ENCODE data around the gene ARID2.

The ARID2 gene

GRCh38 chr12:45701296-45701695 lies 28.2 kb upstream of the ARID2 start:
- H3K4me1 ChIP-seq (ENCODE audit: control insufficient read depth, insufficient read depth, low read length), result no peaks in the 10 kb centered on the region
- H3K9ac ChIP-seq (ENCODE audit: low read depth, low read length), result no peak overlapping the region
- no peak overlapping the region for H3K27ac ChIP-seq (ENCODE audit: low read depth, low read length)
- peaks cover 4% of the 10 kb centered on the region; the same call in 1 of the 2 replicates for H3K9me3 ChIP-seq (ENCODE audit: control insufficient read depth, insufficient read depth, low read length)
- H3K27me3 ChIP-seq (ENCODE audit: control insufficient read depth, insufficient read depth, low read length), result no peaks in the 10 kb centered on the region
- H3K4me3 ChIP-seq (ENCODE audit: low read depth, low read length), result no peak overlapping the region
- no peaks in the 10 kb centered on the region for H3K36me3 ChIP-seq (ENCODE audit: control insufficient read depth, insufficient read depth, low read length)

- Histone ChIP-seq H3K4me3 (ENCODE audit: low read depth, low read length) (no peak overlapping the region), H3K4me1 (ENCODE audit: control insufficient read depth, insufficient read depth, low read length) (peaks cover 5% of the 10 kb centered on the region), H3K27me3 (ENCODE audit: control insufficient read depth, insufficient read depth, low read length) (no peaks in the 10 kb centered on the region), H3K36me3 (ENCODE audit: control insufficient read depth, insufficient read depth, low read length) (no peaks in the 10 kb centered on the region), H3K9me3 (ENCODE audit: control insufficient read depth, insufficient read depth, low read length) (no peaks in the 10 kb centered on the region), H3K27ac (ENCODE audit: low read depth, low read length) (no peak overlapping the region), H3K9ac (ENCODE audit: low read depth, low read length) (no peak overlapping the region)
Observed at GRCh38 chr12:45703942-45704341, 25.6 kb upstream of the ARID2 start.

- Histone ChIP-seq H3K9ac (ENCODE audit: low read depth, low read length) (no peak overlapping the region), H3K27ac (ENCODE audit: low read depth, low read length) (no peak overlapping the region), H3K9me3 (ENCODE audit: control insufficient read depth, insufficient read depth, low read length) (no peaks in the 10 kb centered on the region), H3K4me1 (ENCODE audit: control insufficient read depth, insufficient read depth, low read length) (peaks cover 5% of the 10 kb centered on the region), H3K27me3 (ENCODE audit: control insufficient read depth, insufficient read depth, low read length) (no peaks in the 10 kb centered on the region), H3K36me3 (ENCODE audit: control insufficient read depth, insufficient read depth, low read length) (no peaks in the 10 kb centered on the region), H3K4me3 (ENCODE audit: low read depth, low read length) (no peak overlapping the region)
Observed at GRCh38 chr12:45704968-45705367, 24.5 kb upstream of the ARID2 start.

- Histone ChIP-seq H3K4me1 (ENCODE audit: control insufficient read depth, insufficient read depth, low read length) (peaks cover 5% of the 10 kb centered on the region), H3K36me3 (ENCODE audit: control insufficient read depth, insufficient read depth, low read length) (no peaks in the 10 kb centered on the region), H3K9ac (ENCODE audit: low read depth, low read length) (no peak overlapping the region), H3K27ac (ENCODE audit: low read depth, low read length) (no peak overlapping the region), H3K4me3 (ENCODE audit: low read depth, low read length) (no peak overlapping the region), H3K27me3 (ENCODE audit: control insufficient read depth, insufficient read depth, low read length) (no peaks in the 10 kb centered on the region), H3K9me3 (ENCODE audit: control insufficient read depth, insufficient read depth, low read length) (no peaks in the 10 kb centered on the region)
Observed at GRCh38 chr12:45705404-45705803, 24.1 kb upstream of the ARID2 start.

- peaks cover 5% of the 10 kb centered on the region for H3K4me1 ChIP-seq (ENCODE audit: control insufficient read depth, insufficient read depth, low read length)
- H3K9ac ChIP-seq (ENCODE audit: low read depth, low read length), result no peak overlapping the region
Observed at GRCh38 chr12:45707241-45707857, 22.2 kb upstream of the ARID2 start.

GRCh38 chr12:45708363-45708762 lies 21.1 kb upstream of the ARID2 start:
- no peaks in the 10 kb centered on the region for H3K36me3 ChIP-seq (ENCODE audit: control insufficient read depth, insufficient read depth, low read length)
- H3K27ac ChIP-seq (ENCODE audit: low read depth, low read length), result no peak overlapping the region
- H3K4me3 ChIP-seq (ENCODE audit: low read depth, low read length), result no peak overlapping the region
- H3K4me1 ChIP-seq (ENCODE audit: control insufficient read depth, insufficient read depth, low read length), result peaks cover 5% of the 10 kb centered on the region
- H3K9ac ChIP-seq (ENCODE audit: low read depth, low read length), result no peak overlapping the region
- no peaks in the 10 kb centered on the region for H3K9me3 ChIP-seq (ENCODE audit: control insufficient read depth, insufficient read depth, low read length)
- no peaks in the 10 kb centered on the region for H3K27me3 ChIP-seq (ENCODE audit: control insufficient read depth, insufficient read depth, low read length)

More at GRCh38 chr12:45707241-45707857, 22.2 kb upstream of the ARID2 start:
- no peak overlapping the region for H3K4me3 ChIP-seq (ENCODE audit: low read depth, low read length)
- no peaks in the 10 kb centered on the region for H3K27me3 ChIP-seq (ENCODE audit: control insufficient read depth, insufficient read depth, low read length)
- no peaks in the 10 kb centered on the region for H3K9me3 ChIP-seq (ENCODE audit: control insufficient read depth, insufficient read depth, low read length)
- H3K27ac ChIP-seq (ENCODE audit: low read depth, low read length), result no peak overlapping the region
- H3K36me3 ChIP-seq (ENCODE audit: control insufficient read depth, insufficient read depth, low read length), result no peaks in the 10 kb centered on the region

- H3K4me1 ChIP-seq (ENCODE audit: control insufficient read depth, insufficient read depth, low read length), result peaks cover 5% of the 10 kb centered on the region
- H3K36me3 ChIP-seq (ENCODE audit: control insufficient read depth, insufficient read depth, low read length), result no peaks in the 10 kb centered on the region
- no peaks in the 10 kb centered on the region for H3K27me3 ChIP-seq (ENCODE audit: control insufficient read depth, insufficient read depth, low read length)
- no peak overlapping the region for H3K4me3 ChIP-seq (ENCODE audit: low read depth, low read length)
- no peaks in the 10 kb centered on the region for H3K9me3 ChIP-seq (ENCODE audit: control insufficient read depth, insufficient read depth, low read length)
- H3K9ac ChIP-seq (ENCODE audit: low read depth, low read length), result no peak overlapping the region
- H3K27ac ChIP-seq (ENCODE audit: low read depth, low read length), result no peak overlapping the region
Observed at GRCh38 chr12:45708901-45709300, 20.6 kb upstream of the ARID2 start.

GRCh38 chr12:45712319-45712718 lies 17.2 kb upstream of the ARID2 start:
- H3K27me3 ChIP-seq (ENCODE audit: control insufficient read depth, insufficient read depth, low read length), result no peaks in the 10 kb centered on the region
- no peak overlapping the region for H3K4me3 ChIP-seq (ENCODE audit: low read depth, low read length)
- H3K36me3 ChIP-seq (ENCODE audit: control insufficient read depth, insufficient read depth, low read length), result no peaks in the 10 kb centered on the region
- no peaks in the 10 kb centered on the region for H3K9me3 ChIP-seq (ENCODE audit: control insufficient read depth, insufficient read depth, low read length)
- peaks cover 5% of the 10 kb centered on the region for H3K4me1 ChIP-seq (ENCODE audit: control insufficient read depth, insufficient read depth, low read length)
- no peak overlapping the region for H3K9ac ChIP-seq (ENCODE audit: low read depth, low read length)
- no peak overlapping the region for H3K27ac ChIP-seq (ENCODE audit: low read depth, low read length)

GRCh38 chr12:45713078-45713477 lies 16.4 kb upstream of the ARID2 start:
- Histone ChIP-seq H3K9ac (ENCODE audit: low read depth, low read length) (no peak overlapping the region), H3K4me1 (ENCODE audit: control insufficient read depth, insufficient read depth, low read length) (peaks cover 5% of the 10 kb centered on the region), H3K27me3 (ENCODE audit: control insufficient read depth, insufficient read depth, low read length) (no peaks in the 10 kb centered on the region), H3K36me3 (ENCODE audit: control insufficient read depth, insufficient read depth, low read length) (no peaks in the 10 kb centered on the region), H3K9me3 (ENCODE audit: control insufficient read depth, insufficient read depth, low read length) (no peaks in the 10 kb centered on the region), H3K27ac (ENCODE audit: low read depth, low read length) (no peak overlapping the region), H3K4me3 (ENCODE audit: low read depth, low read length) (no peak overlapping the region)

- Histone ChIP-seq H3K27me3 (ENCODE audit: control insufficient read depth, insufficient read depth, low read length) (no peaks in the 10 kb centered on the region), H3K9me3 (ENCODE audit: control insufficient read depth, insufficient read depth, low read length) (no peaks in the 10 kb centered on the region), H3K9ac (ENCODE audit: low read depth, low read length) (no peak overlapping the region), H3K4me3 (ENCODE audit: low read depth, low read length) (no peak overlapping the region), H3K27ac (ENCODE audit: low read depth, low read length) (no peak overlapping the region), H3K36me3 (ENCODE audit: control insufficient read depth, insufficient read depth, low read length) (no peaks in the 10 kb centered on the region), H3K4me1 (ENCODE audit: control insufficient read depth, insufficient read depth, low read length) (no peaks in the 10 kb centered on the region)
Observed at GRCh38 chr12:45718306-45718705, 11.2 kb upstream of the ARID2 start.

- no peak overlapping the region for H3K9ac ChIP-seq (ENCODE audit: low read depth, low read length)
- H3K27me3 ChIP-seq (ENCODE audit: control insufficient read depth, insufficient read depth, low read length), result no peaks in the 10 kb centered on the region
- no peak overlapping the region for H3K27ac ChIP-seq (ENCODE audit: low read depth, low read length)
- H3K4me3 ChIP-seq (ENCODE audit: low read depth, low read length), result no peak overlapping the region
- no peaks in the 10 kb centered on the region for H3K36me3 ChIP-seq (ENCODE audit: control insufficient read depth, insufficient read depth, low read length)
- H3K9me3 ChIP-seq (ENCODE audit: control insufficient read depth, insufficient read depth, low read length), result no peaks in the 10 kb centered on the region
- H3K4me1 ChIP-seq (ENCODE audit: control insufficient read depth, insufficient read depth, low read length), result peaks cover 4% of the 10 kb centered on the region
Observed at GRCh38 chr12:45720069-45720468, 9.4 kb upstream of the ARID2 start.
